Bronchial epithelial cell (primary cell): ENCODE measurements around the gene PHLDA1. TPM values are rescaled to one million over a fixed set of nuclear protein-coding genes. Genes with fewer than 3 reads are reported as not detected.

Experiments
- DNase-seq: peaks from one replicate; pipeline ENCODE4 v3.0.0-alpha.2; 2010; ENCODE audit warnings: low read depth
- FAIRE-seq: peaks from 2 replicates; lab custom pipeline; 2011; peaks lifted over from hg19 to GRCh38; lab: Jason Lieb, UNC
- H3K27me3 ChIP-seq: 2 replicates; pipeline ENCODE4 v1.5.1; 2011; ENCODE audit warnings: low read length; ENCODE audit not compliant: control insufficient read depth, insufficient read depth
- H3K36me3 ChIP-seq: 2 replicates; pipeline ENCODE4 v1.5.1; 2011; ENCODE audit warnings: low read length; ENCODE audit not compliant: control insufficient read depth, insufficient read depth
- H3K4me3 ChIP-seq: 2 replicates; pipeline ENCODE4 v1.5.1; 2011; ENCODE audit warnings: mild to moderate bottlenecking, low read depth, low read length, control low read depth
- total RNA-seq: library from RNA; depleted of rRNA; stranded (reverse); fragments of >200 nt; gene quantifications from 2 replicates; pipeline ENCODE4 v1.2.1, GENCODE V29; 2014
- TF ChIP-seq, protein P1 (sequence below): IDR thresholded peaks from 2 replicates; pipeline ENCODE4 v1.5.1; 2011; ENCODE audit warnings: mild to moderate bottlenecking, moderate library complexity, low read length, control low read depth, inconsistent platforms; ENCODE audit not compliant: insufficient read depth, severe bottlenecking

Gene PHLDA1
- total RNA-seq, 1 donor from 2014 or later: 27.9 TPM

- H3K4me3 ChIP-seq: no peak overlapping the region
- no peak for FAIRE-seq
- TF ChIP-seq, protein P1, sequence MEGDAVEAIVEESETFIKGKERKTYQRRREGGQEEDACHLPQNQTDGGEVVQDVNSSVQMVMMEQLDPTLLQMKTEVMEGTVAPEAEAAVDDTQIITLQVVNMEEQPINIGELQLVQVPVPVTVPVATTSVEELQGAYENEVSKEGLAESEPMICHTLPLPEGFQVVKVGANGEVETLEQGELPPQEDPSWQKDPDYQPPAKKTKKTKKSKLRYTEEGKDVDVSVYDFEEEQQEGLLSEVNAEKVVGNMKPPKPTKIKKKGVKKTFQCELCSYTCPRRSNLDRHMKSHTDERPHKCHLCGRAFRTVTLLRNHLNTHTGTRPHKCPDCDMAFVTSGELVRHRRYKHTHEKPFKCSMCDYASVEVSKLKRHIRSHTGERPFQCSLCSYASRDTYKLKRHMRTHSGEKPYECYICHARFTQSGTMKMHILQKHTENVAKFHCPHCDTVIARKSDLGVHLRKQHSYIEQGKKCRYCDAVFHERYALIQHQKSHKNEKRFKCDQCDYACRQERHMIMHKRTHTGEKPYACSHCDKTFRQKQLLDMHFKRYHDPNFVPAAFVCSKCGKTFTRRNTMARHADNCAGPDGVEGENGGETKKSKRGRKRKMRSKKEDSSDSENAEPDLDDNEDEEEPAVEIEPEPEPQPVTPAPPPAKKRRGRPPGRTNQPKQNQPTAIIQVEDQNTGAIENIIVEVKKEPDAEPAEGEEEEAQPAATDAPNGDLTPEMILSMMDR: no peak
- no peak for DNase-seq
- H3K27me3 ChIP-seq: no peaks in the 10 kb centered on the region
- H3K36me3 ChIP-seq: no peaks in the 10 kb centered on the region
These were observed 28.8 kb downstream of the PHLDA1 start for GRCh38 chr12:76002598-76003354.

DNA sequence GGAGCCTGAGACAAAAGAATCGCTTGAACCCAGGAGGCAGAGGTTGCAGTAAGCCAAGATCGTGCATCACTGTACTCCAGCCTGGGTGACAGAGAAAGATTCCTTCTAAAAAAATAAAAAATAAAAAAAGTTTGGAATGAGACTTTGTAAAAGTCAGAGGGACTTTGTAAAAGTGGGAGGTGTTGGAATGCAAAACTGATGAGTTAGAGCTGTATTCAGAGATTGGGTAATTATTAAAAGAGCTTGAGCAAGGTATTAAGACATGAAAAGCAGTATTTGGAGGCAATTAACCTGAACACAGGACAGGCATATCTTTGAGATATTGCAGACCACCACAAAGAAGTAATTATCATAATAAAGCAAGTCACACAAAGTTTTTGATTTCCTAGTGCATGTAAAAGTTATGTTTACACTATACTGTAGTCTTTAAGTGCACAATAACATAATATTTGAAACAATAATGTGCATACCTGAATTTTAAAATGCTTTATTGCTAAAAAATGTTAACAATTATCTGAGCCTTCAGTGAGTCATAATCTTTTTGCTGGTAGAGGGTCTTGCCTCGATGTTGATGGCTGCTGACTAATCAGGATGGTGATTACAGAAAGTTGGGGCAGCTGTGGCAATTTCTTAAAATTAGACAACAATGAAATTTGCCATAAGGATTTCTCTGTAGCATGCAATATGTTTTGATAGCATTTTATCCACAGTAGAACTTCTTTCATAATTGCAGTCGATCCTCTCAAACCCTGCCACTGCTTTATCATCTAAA, 33.1 kb downstream of the PHLDA1 start:
- Histone ChIP-seq H3K27me3 (no peaks in the 10 kb centered on the region), H3K36me3 (no peaks in the 10 kb centered on the region), H3K4me3 (no peak overlapping the region)
- DNase-seq (no peak), FAIRE-seq (no peak)
- TF ChIP-seq, protein P1: no peak

DNA sequence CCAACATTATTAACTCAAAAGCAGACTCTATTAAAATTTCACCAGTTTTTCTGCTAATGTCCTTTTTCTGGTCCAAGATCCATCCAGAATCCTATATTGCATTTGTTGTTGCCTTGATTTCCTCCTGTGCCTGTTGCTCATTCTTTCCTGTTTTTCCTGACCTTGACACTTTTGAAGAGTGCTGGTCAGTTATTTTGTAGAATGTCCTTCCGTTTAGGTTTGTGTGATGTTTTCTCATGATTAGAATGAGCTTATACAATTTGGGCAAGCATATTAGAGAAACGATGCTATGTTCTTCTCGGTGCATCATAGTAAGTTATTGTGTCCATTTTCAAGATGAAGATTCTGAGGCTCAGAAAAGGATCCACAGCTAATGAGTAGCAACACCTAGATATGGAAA, 33.9 kb downstream of the PHLDA1 start:
- Histone ChIP-seq H3K36me3 (no peaks in the 10 kb centered on the region), H3K4me3 (no peak overlapping the region), H3K27me3 (no peaks in the 10 kb centered on the region)
- FAIRE-seq (no peak), DNase-seq (no peak)
- TF ChIP-seq, protein P1: no peak

GRCh38 chr12:75996861-75997447, 34.6 kb downstream of the PHLDA1 start:
- Histone ChIP-seq H3K4me3 (no peak overlapping the region), H3K27me3 (no peaks in the 10 kb centered on the region), H3K36me3 (no peaks in the 10 kb centered on the region)
- TF ChIP-seq, protein P1: no peak
- FAIRE-seq: no peak
- no peak for DNase-seq

DNA sequence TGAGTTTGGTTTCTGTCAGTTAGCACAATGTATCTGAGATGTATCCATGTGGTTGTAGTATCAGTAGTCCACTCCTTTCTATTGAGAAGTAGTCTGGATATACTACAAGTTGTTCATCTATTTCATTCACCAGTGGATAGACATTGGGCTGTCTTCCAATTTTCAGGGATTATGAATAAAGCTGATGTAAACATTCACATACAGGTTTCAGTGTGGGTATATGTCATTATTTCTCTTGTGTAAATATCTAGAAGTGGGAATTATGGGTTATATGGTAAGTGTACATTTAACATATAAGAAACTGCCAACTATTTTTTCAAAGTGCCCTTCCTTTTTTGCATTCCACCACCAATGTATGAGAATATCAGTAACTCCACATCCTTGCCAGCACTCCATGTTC, 35.9 kb downstream of the PHLDA1 start:
- TF ChIP-seq, protein P1: no peak
- DNase-seq (peak; percentile 64), FAIRE-seq (no peak)
- no peaks in the 10 kb centered on the region for H3K27me3 ChIP-seq
- no peak overlapping the region for H3K4me3 ChIP-seq
- H3K36me3 ChIP-seq: no peaks in the 10 kb centered on the region
